ENCODE results near the gene RING1. TPM values are rescaled to one million over a fixed set of nuclear protein-coding genes. Genes with fewer than 3 reads are reported as not detected.

RING1 gene
- total RNA-seq, 2 experiments from 2014 or later: 26.8 to 27.5 TPM

- no peak for ATAC-seq
- TF ChIP-seq CTCF (IDR thresholded peaks at IDR 0.05): no peak
- POLR2A ChIA-PET: interaction anchor here (1.5 to 1.6 kb wide), 2 partner anchors 10 to 40 kb away, joined by 3 to 5 read pairs; partner anchors contain the start of gene B3GALT4
Observed at GRCh38 chr6:33237741-33238140, 29.4 kb downstream of the RING1 start.

GRCh38 chr6:33241968-33242367 lies 33.7 kb downstream of the RING1 start:
- POLR2A ChIA-PET: interaction anchor here (1.3 kb wide), 1 partner anchor 37 kb away, joined by 4 read pairs; no protein-coding TSS in a partner anchor
- no peaks in the 10 kb centered on the region for H3K27me3 Mint-ChIP-seq
- H3K4me3 Mint-ChIP-seq: peak overlapping the region; percentile 44
- DNase-seq (no peak), ATAC-seq (peak; percentile 90)
- intact Hi-C loops (cut with micrococcal nuclease): loop anchor here (10.0 kb wide), 2 partner anchors 77 to 237 kb away; partner anchors contain the start of gene HLA-DOA
- H3K4me1 Mint-ChIP-seq (ENCODE audit: low read depth): peaks cover 13% of the 10 kb centered on the region
- CTCF ChIA-PET: no interaction called here
- H3K36me3 Mint-ChIP-seq (ENCODE audit: low read depth): no peaks in the 10 kb centered on the region
- TF ChIP-seq CTCF (IDR thresholded peaks at IDR 0.05): no peak
- peak overlapping the region; percentile 67 for H3K27ac Mint-ChIP-seq
- no peaks in the 10 kb centered on the region for H3K9me3 Mint-ChIP-seq

More at GRCh38 chr6:33237741-33238140, 29.4 kb downstream of the RING1 start:
- peaks cover 13% of the 10 kb centered on the region for H3K4me1 Mint-ChIP-seq (ENCODE audit: low read depth)
- H3K4me3 Mint-ChIP-seq: no peak overlapping the region
- CTCF ChIA-PET: interaction anchor here (0.8 to 2.9 kb wide), 2 partner anchors 11 to 77 kb away, joined by 3 to 15 read pairs; no protein-coding TSS in a partner anchor
- DNase-seq: no peak
- no peaks in the 10 kb centered on the region for H3K9me3 Mint-ChIP-seq
- intact Hi-C loops (cut with micrococcal nuclease): no loop called here
- H3K27me3 Mint-ChIP-seq: peaks cover 9% of the 10 kb centered on the region
- no peak overlapping the region for H3K27ac Mint-ChIP-seq
- no peaks in the 10 kb centered on the region for H3K36me3 Mint-ChIP-seq (ENCODE audit: low read depth)

- no peak for TF ChIP-seq CTCF (IDR thresholded peaks at IDR 0.05)
- DNase-seq (no peak), ATAC-seq (no peak)
- Mint-ChIP-seq H3K4me1 (ENCODE audit: low read depth) (peaks cover 17% of the 10 kb centered on the region), H3K27me3 (no peaks in the 10 kb centered on the region), H3K36me3 (ENCODE audit: low read depth) (no peaks in the 10 kb centered on the region), H3K9me3 (no peaks in the 10 kb centered on the region), H3K27ac (no peak overlapping the region), H3K4me3 (no peak overlapping the region)
- intact Hi-C loops (cut with micrococcal nuclease): loop anchor here (10.0 kb wide), 2 partner anchors 79 to 239 kb away; partner anchors contain the start of gene HLA-DOA
- ChIA-PET POLR2A (interaction anchor here (1.3 kb wide), 1 partner anchor 38 kb away, joined by 4 read pairs; no protein-coding TSS in a partner anchor), CTCF (interaction anchor here (1.0 kb wide), 1 partner anchor 118 kb away, joined by 4 read pairs; no protein-coding TSS in a partner anchor)
Observed at GRCh38 chr6:33243476-33243875, 35.2 kb downstream of the RING1 start.

GRCh38 chr6:33247977-33248642 lies 39.8 kb downstream of the RING1 start:
- H3K27me3 Mint-ChIP-seq: no peaks in the 10 kb centered on the region
- ChIA-PET CTCF (interaction anchor here (0.6 to 5.2 kb wide), 52 partner anchors 9 to 356 kb away, joined by 3 to 75 read pairs (median 6); partner anchors contain the start of genes B3GALT4, HLA-DMA, HLA-DPB1 and HSD17B8), POLR2A (interaction anchor here (0.5 to 5.2 kb wide), 28 partner anchors 9 to 395 kb away, joined by 3 to 53 read pairs (median 6); partner anchors contain the start of genes B3GALT4, COL11A2, HSD17B8 and PSMB9)
- H3K4me3 Mint-ChIP-seq: peak overlapping the region; percentile 92
- peaks cover 34% of the 10 kb centered on the region for H3K4me1 Mint-ChIP-seq (ENCODE audit: low read depth)
- ATAC-seq: peak; percentile 55
- DNase-seq: peak; percentile 97
- peak; percentile 95 for TF ChIP-seq CTCF (IDR thresholded peaks at IDR 0.05)
- H3K9me3 Mint-ChIP-seq: no peaks in the 10 kb centered on the region
- peaks cover 28% of the 10 kb centered on the region for H3K36me3 Mint-ChIP-seq (ENCODE audit: low read depth)
- H3K27ac Mint-ChIP-seq: peak overlapping the region; percentile 97
- intact Hi-C loops (cut with micrococcal nuclease): loop anchor here (2.0 to 10.0 kb wide), 4 partner anchors 36 to 243 kb away; partner anchors contain the start of gene HLA-DOA

All from activated CD8-positive, alpha-beta T cell treated with anti-CD3 and anti-CD28 coated beads for 36 hours (primary cell).